ENCODE data around the gene ANKRD34B.
A peak's percentile ranks its signal among the peaks of the same experiment; 100 is the strongest.

The ANKRD34B gene

DNA sequence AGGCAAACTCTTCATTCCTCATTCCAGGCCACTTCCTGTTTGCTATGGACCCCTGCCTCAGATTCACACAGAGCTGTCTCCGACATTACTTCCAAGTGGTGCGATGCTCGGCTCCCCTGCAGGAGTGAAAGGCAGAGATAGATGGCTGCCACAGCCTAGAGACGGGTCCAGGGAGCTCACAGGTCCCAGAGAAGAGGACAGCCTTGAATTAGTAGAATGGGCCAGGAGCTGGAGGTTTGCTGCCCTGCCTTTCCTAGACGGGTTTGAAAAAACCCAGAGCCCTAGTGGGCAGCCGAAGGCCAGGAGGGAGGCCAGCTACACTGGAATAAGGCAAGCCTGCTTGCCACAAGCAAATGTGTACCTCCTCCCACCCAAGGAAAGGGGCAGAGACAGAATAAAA, 1.8 kb downstream of the ANKRD34B start:
- Histone ChIP-seq H3K9me3 (ENCODE audit: insufficient read depth, low read depth, low read length) (no peaks in the 10 kb centered on the region), H3K4me3 (ENCODE audit: low read length) (peak overlapping the region; percentile 68; the same call in 1 of the 2 replicates), H3K36me3 (ENCODE audit: insufficient read depth, low read depth, low read length) (no peaks in the 10 kb centered on the region), H3K27me3 (ENCODE audit: insufficient read depth, low read length) (peaks cover 100% of the 10 kb centered on the region), H3K27ac (ENCODE audit: low read length) (no peak overlapping the region), H3K4me1 (ENCODE audit: insufficient read depth, low read length) (no peaks in the 10 kb centered on the region), H3K9ac (ENCODE audit: low read depth, low read length) (no peak overlapping the region)

DNA sequence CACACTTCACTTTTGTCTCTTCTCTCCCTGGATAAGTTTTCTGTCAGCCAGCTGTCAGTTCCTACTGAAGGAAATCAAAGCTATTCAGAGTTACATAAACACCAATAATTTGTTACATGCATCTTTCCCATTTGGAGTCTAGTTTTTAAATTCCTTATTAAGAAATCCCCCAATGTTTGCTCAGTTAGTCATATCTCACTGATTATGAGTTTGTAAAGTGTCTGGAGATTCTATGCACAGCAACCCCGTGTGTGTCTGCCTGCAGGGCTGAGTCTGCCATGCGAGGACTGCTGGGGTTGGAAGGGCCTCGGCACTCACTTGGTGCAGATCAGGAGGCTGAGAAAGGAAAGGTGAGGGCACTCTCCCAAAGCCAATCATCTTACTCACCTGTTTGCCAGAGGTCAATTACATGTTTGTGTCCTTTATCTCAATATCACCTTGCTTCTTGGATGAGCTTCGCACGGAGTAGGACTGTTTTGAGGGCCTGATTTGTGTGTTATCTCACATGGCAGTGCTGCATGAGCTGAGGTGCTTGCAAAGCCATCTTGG, 3.3 kb downstream of the ANKRD34B start:
- H3K9me3 ChIP-seq (ENCODE audit: insufficient read depth, low read depth, low read length) = no peaks in the 10 kb centered on the region
- H3K36me3 ChIP-seq (ENCODE audit: insufficient read depth, low read depth, low read length) = no peaks in the 10 kb centered on the region
- H3K27me3 ChIP-seq (ENCODE audit: insufficient read depth, low read length) = peaks cover 100% of the 10 kb centered on the region

DNA sequence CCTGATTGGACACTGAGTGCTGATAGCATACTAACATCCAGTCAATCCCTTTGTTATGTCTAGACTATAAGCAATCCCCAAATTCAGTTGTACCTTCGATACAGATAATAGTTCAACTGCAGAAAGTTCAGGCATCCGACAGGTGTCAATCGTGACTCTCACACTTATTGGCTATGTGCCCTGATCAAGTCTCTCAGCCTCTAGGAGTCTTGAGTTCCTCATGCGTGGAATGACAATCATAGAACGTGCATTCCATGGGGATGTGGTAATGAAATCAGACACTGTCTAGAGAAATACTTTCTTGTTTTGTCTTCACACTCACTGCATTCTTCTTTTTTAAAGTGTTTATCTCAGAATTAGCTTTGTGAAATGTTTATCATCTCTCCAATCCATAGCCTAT, 4.8 kb downstream of the ANKRD34B start:
- H3K36me3 ChIP-seq (ENCODE audit: insufficient read depth, low read depth, low read length) = no peaks in the 10 kb centered on the region
- H3K27me3 ChIP-seq (ENCODE audit: insufficient read depth, low read length) = peaks cover 96% of the 10 kb centered on the region
- no peaks in the 10 kb centered on the region for H3K9me3 ChIP-seq (ENCODE audit: insufficient read depth, low read depth, low read length)
- no peak overlapping the region for H3K9ac ChIP-seq (ENCODE audit: low read depth, low read length)
- no peak overlapping the region for H3K4me3 ChIP-seq (ENCODE audit: low read length)
- no peak overlapping the region for H3K27ac ChIP-seq (ENCODE audit: low read length)
- peaks cover 9% of the 10 kb centered on the region; the same call in 1 of the 2 replicates for H3K4me1 ChIP-seq (ENCODE audit: insufficient read depth, low read length)

More for the DNA sequence above, 3.3 kb downstream of the ANKRD34B start:
- Histone ChIP-seq H3K27ac (ENCODE audit: low read length) (no peak overlapping the region), H3K4me1 (ENCODE audit: insufficient read depth, low read length) (peaks cover 4% of the 10 kb centered on the region; the same call in 1 of the 2 replicates), H3K4me3 (ENCODE audit: low read length) (no peak overlapping the region), H3K9ac (ENCODE audit: low read depth, low read length) (no peak overlapping the region)

DNA sequence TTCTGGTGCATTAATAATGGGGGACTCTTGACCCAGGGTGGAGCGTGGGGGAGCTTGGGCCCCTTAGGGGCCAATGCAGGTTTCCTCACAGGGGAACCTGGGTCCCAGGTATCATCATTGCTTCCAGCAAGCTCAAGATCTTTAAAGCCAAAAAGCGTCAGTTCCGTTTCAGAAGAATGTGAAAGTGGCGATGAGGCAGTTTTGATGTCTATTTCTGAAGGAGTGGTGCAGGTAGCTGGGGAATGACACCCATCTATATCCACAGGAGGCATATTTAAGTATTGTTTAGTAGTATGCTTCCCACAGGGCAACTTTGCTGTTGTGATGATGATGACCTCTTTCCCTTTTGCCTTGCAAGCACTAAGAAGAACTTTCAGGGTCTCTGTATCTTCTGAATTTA, 10.8 kb downstream of the ANKRD34B start:
- Histone ChIP-seq H3K4me1 (ENCODE audit: insufficient read depth, low read length) (peaks cover 14% of the 10 kb centered on the region; the same call in 1 of the 2 replicates), H3K36me3 (ENCODE audit: insufficient read depth, low read depth, low read length) (no peaks in the 10 kb centered on the region), H3K4me3 (ENCODE audit: low read length) (no peak overlapping the region), H3K9me3 (ENCODE audit: insufficient read depth, low read depth, low read length) (no peaks in the 10 kb centered on the region), H3K27ac (ENCODE audit: low read length) (no peak overlapping the region), H3K9ac (ENCODE audit: low read depth, low read length) (no peak overlapping the region), H3K27me3 (ENCODE audit: insufficient read depth, low read length) (peaks cover 56% of the 10 kb centered on the region)

DNA sequence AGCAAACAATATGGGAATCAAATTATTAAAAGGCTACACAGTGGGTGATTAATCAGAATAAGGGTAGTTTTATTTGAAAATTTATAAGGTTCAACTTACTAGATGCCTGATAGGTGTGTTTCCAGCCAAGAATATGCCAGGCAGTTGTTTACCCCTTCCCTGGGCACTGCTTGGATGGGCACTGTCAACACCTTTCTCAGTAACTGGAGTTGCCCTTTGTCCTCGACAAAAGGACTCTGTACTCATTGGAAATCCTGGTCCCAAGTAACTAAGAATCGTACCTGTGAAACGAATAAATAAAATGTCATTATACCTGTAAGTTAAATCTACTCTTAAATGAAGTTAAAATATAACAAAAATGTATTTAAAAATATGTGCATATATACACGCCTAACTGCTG, 15.0 kb downstream of the ANKRD34B start:
- Histone ChIP-seq H3K27ac (ENCODE audit: low read length) (no peak overlapping the region), H3K4me1 (ENCODE audit: insufficient read depth, low read length) (peaks cover 6% of the 10 kb centered on the region; the same call in 1 of the 2 replicates), H3K27me3 (ENCODE audit: insufficient read depth, low read length) (peaks cover 25% of the 10 kb centered on the region; the same call in 1 of the 2 replicates)

DNA sequence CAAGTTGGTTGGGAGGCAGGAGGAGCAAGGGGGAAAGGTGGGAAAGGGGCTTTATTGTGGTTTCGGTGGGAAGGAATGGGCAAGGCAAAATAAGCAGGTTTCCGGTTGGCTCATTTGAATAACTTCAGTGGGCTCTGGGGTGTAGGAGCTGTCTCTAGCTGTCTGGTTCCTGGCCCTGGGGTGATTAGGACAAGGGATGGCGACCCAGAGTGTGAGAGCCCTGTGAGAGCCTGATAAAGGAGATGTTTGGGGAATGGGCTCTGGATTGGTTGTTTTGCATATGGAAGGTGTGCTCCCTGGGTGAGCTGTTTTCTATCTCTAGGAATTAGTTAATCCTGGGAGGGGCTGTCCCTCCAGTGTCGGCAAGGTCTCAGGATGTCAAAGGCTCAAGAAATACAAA, 15.4 kb downstream of the ANKRD34B start:
- Histone ChIP-seq H3K9ac (ENCODE audit: low read depth, low read length) (peak overlapping the region; percentile 0; the same call in 1 of the 2 replicates), H3K9me3 (ENCODE audit: insufficient read depth, low read depth, low read length) (no peaks in the 10 kb centered on the region), H3K27me3 (ENCODE audit: insufficient read depth, low read length) (peaks cover 22% of the 10 kb centered on the region; the same call in 1 of the 2 replicates), H3K4me1 (ENCODE audit: insufficient read depth, low read length) (peaks cover 6% of the 10 kb centered on the region; the same call in 1 of the 2 replicates), H3K4me3 (ENCODE audit: low read length) (no peak overlapping the region), H3K27ac (ENCODE audit: low read length) (no peak overlapping the region), H3K36me3 (ENCODE audit: insufficient read depth, low read depth, low read length) (no peaks in the 10 kb centered on the region)

More for the DNA sequence above, 15.0 kb downstream of the ANKRD34B start:
- Histone ChIP-seq H3K9ac (ENCODE audit: low read depth, low read length) (no peak overlapping the region), H3K4me3 (ENCODE audit: low read length) (no peak overlapping the region), H3K36me3 (ENCODE audit: insufficient read depth, low read depth, low read length) (no peaks in the 10 kb centered on the region), H3K9me3 (ENCODE audit: insufficient read depth, low read depth, low read length) (no peaks in the 10 kb centered on the region)

DNA sequence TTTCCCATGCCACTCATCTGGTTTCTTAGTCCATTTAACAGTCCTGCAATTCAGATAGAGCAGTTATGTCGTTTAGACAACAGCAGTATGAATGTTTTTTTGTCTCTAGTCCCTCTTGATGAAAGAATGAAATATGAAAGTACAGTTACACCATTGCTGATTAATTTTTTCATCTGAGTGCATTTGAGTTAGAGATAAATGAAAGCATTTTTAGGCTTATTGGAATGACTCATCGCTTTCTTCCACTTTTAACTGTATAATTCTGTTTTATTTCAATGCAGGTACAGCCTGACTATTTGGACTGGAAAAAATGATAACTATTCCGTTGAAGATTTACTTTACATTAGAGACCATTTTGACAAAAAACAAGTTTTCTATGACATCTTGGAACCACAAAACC, 28.7 kb downstream of the ANKRD34B start:
- H3K36me3 ChIP-seq (ENCODE audit: insufficient read depth, low read depth, low read length) = no peaks in the 10 kb centered on the region
- H3K4me1 ChIP-seq (ENCODE audit: insufficient read depth, low read length) = no peaks in the 10 kb centered on the region
- H3K27me3 ChIP-seq (ENCODE audit: insufficient read depth, low read length) = no peaks in the 10 kb centered on the region
- H3K4me3 ChIP-seq (ENCODE audit: low read length) = no peak overlapping the region
- no peak overlapping the region for H3K9ac ChIP-seq (ENCODE audit: low read depth, low read length)
- H3K27ac ChIP-seq (ENCODE audit: low read length) = no peak overlapping the region
- H3K9me3 ChIP-seq (ENCODE audit: insufficient read depth, low read depth, low read length) = no peaks in the 10 kb centered on the region

DNA sequence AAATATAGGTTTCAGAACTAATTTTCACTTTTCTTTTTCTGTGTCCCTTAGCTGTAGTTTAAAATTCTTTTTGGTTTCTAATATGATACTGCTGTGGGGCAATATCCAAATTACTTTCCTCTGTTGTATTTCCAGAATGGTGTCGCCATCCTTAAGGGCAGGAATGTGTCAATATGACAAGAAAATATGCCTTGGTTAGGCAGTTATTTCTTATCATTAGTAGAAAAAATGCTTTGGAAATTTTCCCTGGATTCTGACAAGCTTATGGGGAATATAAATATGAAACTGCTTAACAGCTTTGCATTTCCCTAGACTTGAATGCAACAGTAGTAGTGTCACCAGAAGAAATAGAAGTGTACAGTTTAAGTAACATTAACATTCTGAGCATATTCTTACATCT, 29.4 kb downstream of the ANKRD34B start:
- Histone ChIP-seq H3K27me3 (ENCODE audit: insufficient read depth, low read length) (no peaks in the 10 kb centered on the region), H3K9me3 (ENCODE audit: insufficient read depth, low read depth, low read length) (no peaks in the 10 kb centered on the region), H3K9ac (ENCODE audit: low read depth, low read length) (no peak overlapping the region), H3K27ac (ENCODE audit: low read length) (no peak overlapping the region), H3K4me3 (ENCODE audit: low read length) (no peak overlapping the region), H3K36me3 (ENCODE audit: insufficient read depth, low read depth, low read length) (no peaks in the 10 kb centered on the region), H3K4me1 (ENCODE audit: insufficient read depth, low read length) (no peaks in the 10 kb centered on the region)

DNA sequence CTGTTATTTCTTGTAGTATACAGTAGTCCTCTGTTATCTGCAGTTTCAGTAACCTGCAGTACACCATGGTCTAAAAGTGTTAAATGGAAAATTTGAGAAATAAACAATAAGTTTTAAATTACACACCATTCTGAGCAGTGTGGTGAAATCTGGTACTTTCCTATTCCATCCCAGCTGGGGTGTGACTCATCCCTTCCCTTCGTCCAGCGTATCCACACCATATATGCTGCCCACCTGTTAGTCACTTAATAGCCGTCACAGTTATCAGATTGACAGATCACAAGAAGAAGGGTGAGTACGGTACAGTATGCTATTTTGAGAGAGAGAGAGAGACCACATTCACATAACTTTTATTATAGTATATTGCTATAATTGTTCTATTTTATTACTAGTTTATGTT, 53.3 kb downstream of the ANKRD34B start:
- Histone ChIP-seq H3K27me3 (ENCODE audit: insufficient read depth, low read length) (no peaks in the 10 kb centered on the region), H3K27ac (ENCODE audit: low read length) (no peak overlapping the region), H3K4me1 (ENCODE audit: insufficient read depth, low read length) (no peaks in the 10 kb centered on the region), H3K9me3 (ENCODE audit: insufficient read depth, low read depth, low read length) (no peaks in the 10 kb centered on the region), H3K36me3 (ENCODE audit: insufficient read depth, low read depth, low read length) (no peaks in the 10 kb centered on the region), H3K4me3 (ENCODE audit: low read length) (no peak overlapping the region), H3K9ac (ENCODE audit: low read depth, low read length) (no peak overlapping the region)

DNA sequence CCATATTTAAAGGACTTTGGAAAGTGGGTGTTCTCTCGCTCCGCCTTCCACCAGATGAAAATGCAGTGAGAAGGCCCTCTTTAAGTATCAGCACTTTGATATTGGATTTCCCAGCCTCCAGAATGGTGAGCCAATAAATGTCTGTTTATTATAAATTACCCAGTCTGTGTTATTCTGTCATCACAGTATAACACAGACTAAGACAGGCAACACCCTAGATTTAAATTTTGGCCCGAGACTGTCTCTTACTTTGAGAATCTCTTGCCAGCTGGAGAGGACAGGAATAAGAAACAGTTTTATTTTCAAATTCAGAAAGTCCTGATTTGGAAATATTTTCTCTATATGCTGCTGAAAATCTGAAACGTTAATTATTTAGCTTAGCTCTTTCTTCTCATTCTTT, 60.7 kb downstream of the ANKRD34B start:
- Histone ChIP-seq H3K9me3 (ENCODE audit: insufficient read depth, low read depth, low read length) (no peaks in the 10 kb centered on the region), H3K4me1 (ENCODE audit: insufficient read depth, low read length) (no peaks in the 10 kb centered on the region), H3K4me3 (ENCODE audit: low read length) (no peak overlapping the region), H3K27ac (ENCODE audit: low read length) (no peak overlapping the region), H3K9ac (ENCODE audit: low read depth, low read length) (no peak overlapping the region), H3K27me3 (ENCODE audit: insufficient read depth, low read length) (no peaks in the 10 kb centered on the region), H3K36me3 (ENCODE audit: insufficient read depth, low read depth, low read length) (no peaks in the 10 kb centered on the region)

DNA sequence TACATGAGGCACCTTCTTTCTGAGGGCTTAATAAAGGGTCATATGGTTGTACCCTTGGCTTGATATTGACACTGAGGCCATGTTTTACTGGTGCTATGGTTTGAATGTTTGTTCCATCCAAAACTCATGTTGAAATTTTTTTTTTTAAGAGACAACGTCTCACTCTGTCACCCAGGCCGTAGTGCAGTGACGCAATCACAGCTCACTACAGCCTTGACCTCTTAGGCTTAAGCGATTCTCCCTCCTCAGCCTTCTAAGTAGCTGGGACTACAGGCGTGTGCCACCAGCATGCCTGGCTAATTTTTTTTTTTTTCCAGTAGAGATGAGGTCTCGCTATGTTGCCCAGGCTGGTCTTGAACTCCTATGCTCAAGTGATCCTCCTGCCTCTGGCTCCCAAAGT, 61.2 kb downstream of the ANKRD34B start:
- H3K4me3 ChIP-seq (ENCODE audit: low read length) = no peak overlapping the region
- no peak overlapping the region for H3K27ac ChIP-seq (ENCODE audit: low read length)
- no peaks in the 10 kb centered on the region for H3K36me3 ChIP-seq (ENCODE audit: insufficient read depth, low read depth, low read length)
- no peak overlapping the region for H3K9ac ChIP-seq (ENCODE audit: low read depth, low read length)
- no peaks in the 10 kb centered on the region for H3K4me1 ChIP-seq (ENCODE audit: insufficient read depth, low read length)
- no peaks in the 10 kb centered on the region for H3K27me3 ChIP-seq (ENCODE audit: insufficient read depth, low read length)
- no peaks in the 10 kb centered on the region for H3K9me3 ChIP-seq (ENCODE audit: insufficient read depth, low read depth, low read length)

DNA sequence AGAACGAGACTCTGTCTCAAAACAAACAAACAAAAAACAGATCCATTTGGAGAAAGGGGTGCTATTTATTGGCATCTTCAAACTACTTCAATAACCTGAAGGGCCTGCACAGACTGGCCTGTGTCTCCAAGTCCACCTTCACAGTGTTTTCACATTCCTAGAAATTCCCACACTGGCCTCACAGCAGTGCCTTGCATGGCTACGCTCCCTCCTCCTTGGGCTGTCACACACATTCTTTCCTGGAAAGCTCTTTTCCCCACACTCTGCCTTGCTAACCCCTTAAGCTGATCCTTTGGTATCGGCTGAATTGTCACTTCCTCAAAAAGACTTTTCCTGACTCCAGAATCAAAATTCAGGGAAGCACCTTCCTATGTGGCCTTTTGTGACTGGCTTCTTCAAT, 62.4 kb downstream of the ANKRD34B start:
- H3K36me3 ChIP-seq (ENCODE audit: insufficient read depth, low read depth, low read length) = no peaks in the 10 kb centered on the region
- no peaks in the 10 kb centered on the region for H3K4me1 ChIP-seq (ENCODE audit: insufficient read depth, low read length)
- no peak overlapping the region for H3K27ac ChIP-seq (ENCODE audit: low read length)
- H3K9me3 ChIP-seq (ENCODE audit: insufficient read depth, low read depth, low read length) = no peaks in the 10 kb centered on the region
- no peak overlapping the region for H3K9ac ChIP-seq (ENCODE audit: low read depth, low read length)
- no peaks in the 10 kb centered on the region for H3K27me3 ChIP-seq (ENCODE audit: insufficient read depth, low read length)
- H3K4me3 ChIP-seq (ENCODE audit: low read length) = no peak overlapping the region

All from iPS-20b (cell line).